SKM-1 (cell line): ENCODE data around the gene PTPRN2.

Experiments used
- DNase-seq: peaks from one replicate; lab custom pipeline; 2025; ENCODE audit not compliant: unreplicated experiment; lab: John Stamatoyannopoulos, UW

Gene PTPRN2

GRCh38 chr7:158085741-158086695 lies 501.6 kb downstream of the PTPRN2 start:
- no peak for DNase-seq

- DNase-seq, result no peak
Measured at GRCh38 chr7:158084555-158084954, 503.1 kb downstream of the PTPRN2 start.

- DNase-seq, result no peak
Measured at GRCh38 chr7:158083526-158084310, 503.9 kb downstream of the PTPRN2 start.

- no peak for DNase-seq
Measured at GRCh38 chr7:158082761-158083160, 504.9 kb downstream of the PTPRN2 start.

GRCh38 chr7:158080899-158081445 lies 506.7 kb downstream of the PTPRN2 start:
- no peak for DNase-seq

GRCh38 chr7:158077934-158078910 lies 509.4 kb downstream of the PTPRN2 start:
- no peak for DNase-seq

- no peak for DNase-seq
Measured at GRCh38 chr7:158077151-158077840, 510.3 kb downstream of the PTPRN2 start.

- DNase-seq, result no peak
Measured at GRCh38 chr7:158076656-158077055, 511.0 kb downstream of the PTPRN2 start.

- DNase-seq, result no peak
Measured at GRCh38 chr7:158076215-158076614, 511.4 kb downstream of the PTPRN2 start.

GRCh38 chr7:158075633-158076001 lies 512.0 kb downstream of the PTPRN2 start:
- no peak for DNase-seq

- DNase-seq, result no peak
Measured at GRCh38 chr7:158074896-158075632, 512.6 kb downstream of the PTPRN2 start.

- DNase-seq, result no peak
Measured at GRCh38 chr7:158073845-158074840, 513.5 kb downstream of the PTPRN2 start.

- DNase-seq, result no peak
Measured at GRCh38 chr7:158072991-158073730, 514.5 kb downstream of the PTPRN2 start.

- no peak for DNase-seq
Measured at GRCh38 chr7:158070222-158070920, 517.3 kb downstream of the PTPRN2 start.

- no peak for DNase-seq
Measured at GRCh38 chr7:158068853-158069252, 518.8 kb downstream of the PTPRN2 start.

GRCh38 chr7:158067931-158068482 lies 519.6 kb downstream of the PTPRN2 start:
- DNase-seq, result no peak
